ENCODE measurements around the gene NBPF1.
"Not testable (repeated sequence)": the region's sequence is repeated elsewhere in the genome, so short reads cannot be mapped to it uniquely, and the experiment has no call there.

NBPF1 gene

GRCh38 chr1:16540421-16540893 is 72.9 kb downstream of the NBPF1 start:
- DNase-seq = not testable (repeated sequence)

- DNase-seq = not testable (repeated sequence)
Observed at GRCh38 chr1:16537528-16537927, 75.8 kb downstream of the NBPF1 start.

DNA sequence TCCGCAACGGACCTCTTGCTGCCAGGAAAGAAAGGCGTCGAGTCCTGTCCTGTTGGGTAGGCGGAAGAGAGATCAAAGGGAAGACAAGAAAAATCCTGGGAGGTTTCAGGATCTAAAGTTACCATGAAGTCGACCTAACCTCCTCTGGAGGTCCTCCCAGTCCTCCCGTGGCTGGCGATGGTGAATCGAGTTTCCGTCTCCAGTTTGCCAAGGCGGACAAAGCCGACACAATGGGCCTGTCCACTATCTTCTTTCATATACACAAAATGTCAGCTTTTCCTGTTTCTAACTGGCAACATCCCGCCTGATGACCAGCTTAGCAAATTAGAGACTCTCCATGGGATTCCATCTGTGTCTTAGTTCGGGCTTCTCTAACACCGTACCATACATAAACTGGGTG is 76.6 kb downstream of the NBPF1 start:
- not testable (repeated sequence) for DNase-seq

DNA sequence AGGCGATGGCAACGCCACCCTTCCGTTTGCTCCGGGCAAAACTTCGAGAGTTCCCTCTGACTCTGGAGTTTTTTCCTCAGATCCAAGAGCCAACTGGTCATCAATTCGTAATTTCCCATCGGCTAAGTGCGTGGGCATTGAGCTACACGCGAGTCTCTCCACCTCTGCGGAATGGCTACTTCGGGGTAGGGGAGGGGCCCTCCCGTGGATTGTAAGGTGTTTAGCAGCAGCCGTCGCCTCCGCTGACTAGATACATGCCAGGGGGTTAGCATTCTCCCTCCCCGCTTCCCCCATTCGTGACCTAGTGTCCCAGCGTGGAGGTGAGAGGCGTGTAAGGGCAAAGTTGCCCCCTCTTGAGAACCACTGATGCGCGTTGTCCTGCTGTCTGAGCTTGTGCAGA is 77.5 kb downstream of the NBPF1 start:
- DNase-seq = not testable (repeated sequence)

GRCh38 chr1:16535487-16535886 is 77.9 kb downstream of the NBPF1 start:
- DNase-seq = not testable (repeated sequence)

DNA sequence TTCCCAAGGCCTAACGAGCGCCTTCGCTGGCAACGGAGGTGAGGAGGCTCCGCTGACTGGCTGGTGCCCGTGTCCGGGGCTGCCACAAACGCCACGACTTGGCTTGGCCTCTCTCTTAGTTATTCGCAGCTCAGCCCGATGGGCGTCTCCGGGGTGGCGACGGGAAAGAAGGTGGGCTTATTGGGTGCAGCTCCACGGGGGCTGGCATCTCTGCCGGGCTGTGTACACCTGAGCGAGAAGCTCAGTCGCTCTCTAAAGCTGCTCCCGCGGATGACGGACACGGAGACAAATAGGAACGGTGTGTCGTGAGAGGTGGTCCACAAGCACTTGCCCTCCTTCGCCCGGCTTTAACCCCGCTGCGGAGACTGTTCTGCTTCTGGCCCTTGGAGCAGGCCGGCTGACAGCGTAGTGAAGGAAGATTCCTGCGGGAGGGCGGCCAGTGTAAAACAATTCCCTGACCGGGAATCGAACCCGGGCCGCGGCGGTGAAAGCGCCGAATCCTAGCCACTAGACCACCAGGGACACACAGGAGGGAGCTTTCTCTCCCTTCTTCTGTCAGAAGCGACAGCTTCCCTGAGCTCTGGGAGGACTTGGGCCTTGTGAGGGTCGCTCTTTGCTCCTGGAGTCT is 78.4 kb downstream of the NBPF1 start:
- not testable (repeated sequence) for DNase-seq

DNA sequence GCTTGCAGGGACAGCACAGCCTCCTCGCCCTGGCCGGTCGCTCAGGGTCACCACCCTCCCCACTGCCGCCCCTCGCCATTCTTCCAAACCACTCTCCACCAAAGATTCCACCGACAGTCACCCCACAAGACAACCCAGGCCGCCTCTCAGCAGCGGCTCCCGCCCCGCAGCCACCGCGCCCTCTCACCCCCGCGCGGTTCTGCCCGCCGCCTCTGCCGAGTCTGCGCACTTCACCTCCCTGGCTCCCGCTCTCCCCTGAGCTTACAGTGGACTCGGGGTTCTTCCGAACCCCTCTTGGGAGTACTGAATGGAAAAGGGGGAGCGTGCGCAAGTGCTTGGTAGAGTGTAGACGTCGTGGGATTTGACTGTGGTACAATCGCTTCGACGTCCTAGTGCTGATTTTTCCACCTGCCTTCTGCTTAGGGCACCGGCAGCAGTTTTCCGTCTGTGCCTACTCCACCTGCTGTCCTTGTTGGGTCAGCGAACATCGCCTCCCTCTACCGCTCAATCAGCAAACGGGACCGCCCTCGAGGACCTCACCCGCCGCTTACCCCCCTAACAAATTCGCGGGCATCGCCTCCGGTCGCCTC is 79.0 kb downstream of the NBPF1 start:
- not testable (repeated sequence) for DNase-seq

GRCh38 chr1:16532235-16532991 is 81.0 kb downstream of the NBPF1 start:
- DNase-seq = not testable (repeated sequence)

DNA sequence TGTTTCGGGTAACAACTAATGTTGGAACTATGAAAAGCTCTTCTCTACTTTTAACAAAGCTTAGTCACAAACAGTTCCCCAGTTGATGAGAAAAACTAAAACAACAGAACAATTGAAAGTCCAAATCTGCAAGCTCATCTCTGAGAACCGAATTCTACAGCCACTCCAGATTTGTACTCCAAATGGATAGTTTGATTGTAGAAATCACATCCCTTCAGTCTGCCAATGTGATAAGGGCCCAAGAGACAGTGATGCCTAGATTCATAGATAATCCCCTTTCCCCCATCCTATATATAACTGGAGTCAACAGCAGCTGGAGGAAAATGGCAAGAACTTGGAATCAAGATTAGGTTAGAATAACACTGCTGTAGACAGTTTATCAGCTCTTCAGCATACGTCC is 85.0 kb downstream of the NBPF1 start:
- DNase-seq = not testable (repeated sequence)

DNA sequence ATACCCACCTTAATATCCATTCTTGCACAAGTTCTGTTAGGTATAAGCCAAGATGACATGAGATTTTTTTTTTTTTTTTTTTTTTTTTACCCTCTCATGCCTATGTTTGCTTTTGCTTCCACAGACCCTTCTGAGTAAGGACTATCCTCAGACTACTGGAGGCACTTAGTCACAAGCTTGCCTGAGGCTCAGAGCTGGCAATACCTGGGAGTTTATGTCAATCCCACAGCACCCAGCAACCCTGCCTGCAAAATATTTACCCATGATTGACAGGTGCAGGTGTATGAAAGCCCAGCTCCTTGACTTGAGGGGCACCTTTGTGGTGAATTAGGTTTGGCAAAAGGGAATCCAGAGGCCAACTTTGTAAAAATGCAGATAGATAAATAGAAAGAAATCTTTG is 87.6 kb downstream of the NBPF1 start:
- DNase-seq = not testable (repeated sequence)

DNA sequence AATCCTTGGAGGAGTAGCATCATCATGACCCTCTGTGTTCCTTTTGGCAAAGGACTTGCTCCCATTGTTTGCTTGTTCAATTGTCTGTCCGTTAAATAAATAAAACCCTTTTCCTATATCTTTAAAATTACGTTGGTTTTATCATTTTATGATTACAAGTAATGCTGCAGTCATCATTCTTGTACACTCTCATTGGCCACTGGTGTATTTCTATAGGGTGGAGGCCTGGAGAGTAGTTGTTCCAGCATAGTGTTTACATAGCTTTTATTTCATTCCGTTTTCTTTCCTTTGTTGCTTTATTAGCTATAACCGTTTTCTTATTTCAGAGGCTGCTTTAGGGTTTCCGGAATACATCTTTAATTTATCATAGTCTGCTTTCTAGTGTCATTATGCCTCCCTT is 91.7 kb downstream of the NBPF1 start:
- DNase-seq = not testable (repeated sequence)

DNA sequence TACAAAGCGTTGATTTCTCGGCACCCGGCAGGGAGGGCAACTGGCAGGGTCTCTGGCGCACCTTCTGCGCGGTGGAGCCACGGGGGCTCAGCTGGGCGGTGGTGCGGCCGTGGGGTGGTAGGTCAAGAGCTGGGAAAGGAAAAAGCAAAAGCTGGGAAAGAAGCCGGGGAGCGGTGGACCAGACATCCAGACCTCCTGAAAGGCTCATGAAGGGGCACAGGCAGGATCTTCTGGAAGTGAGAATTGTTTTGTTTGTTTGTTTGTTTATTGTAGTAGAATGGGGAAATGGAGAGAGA is 92.1 kb downstream of the NBPF1 start:
- DNase-seq = no peak

DNA sequence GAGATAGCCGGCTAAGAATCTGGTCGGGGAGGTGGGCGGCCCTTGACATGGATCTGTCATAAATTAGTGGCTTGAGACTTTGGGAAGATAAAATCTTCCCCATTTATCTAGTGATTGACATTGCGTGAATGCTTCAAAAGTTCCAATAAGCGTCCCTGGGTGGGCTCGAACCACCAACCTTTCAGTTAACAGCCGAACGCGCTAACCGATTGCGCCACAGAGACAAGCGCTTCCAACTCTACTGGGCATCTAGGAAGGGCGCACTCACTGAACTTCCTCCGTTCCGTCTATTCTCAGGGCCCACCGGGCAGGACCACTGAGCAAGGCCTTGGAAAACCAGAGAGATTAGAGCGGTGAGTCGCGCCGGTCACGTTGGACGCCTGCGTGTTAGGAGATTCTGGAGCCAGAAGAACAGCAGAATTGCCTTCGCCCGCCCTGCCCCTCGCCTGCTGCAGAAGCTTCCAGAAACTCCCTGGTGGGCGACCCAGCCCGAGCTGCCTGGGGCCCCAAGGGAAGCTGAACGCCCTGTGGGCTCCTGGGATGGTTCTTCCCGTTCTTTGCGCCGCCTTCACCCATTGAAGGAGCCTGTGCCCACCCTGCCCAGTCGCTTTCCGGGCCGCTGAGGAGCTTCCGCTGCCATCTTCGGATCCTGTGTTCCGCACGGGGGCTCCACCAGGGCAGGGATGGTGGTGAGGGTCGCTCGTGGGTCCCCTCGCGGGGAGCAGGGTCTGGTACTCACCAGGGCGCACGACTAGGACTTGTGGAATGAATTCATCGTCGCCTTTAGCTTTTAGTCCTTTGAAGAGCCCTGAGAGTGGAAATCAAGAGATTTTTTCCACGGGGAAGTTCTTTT is 92.7 kb downstream of the NBPF1 start:
- not testable (repeated sequence) for DNase-seq

DNA sequence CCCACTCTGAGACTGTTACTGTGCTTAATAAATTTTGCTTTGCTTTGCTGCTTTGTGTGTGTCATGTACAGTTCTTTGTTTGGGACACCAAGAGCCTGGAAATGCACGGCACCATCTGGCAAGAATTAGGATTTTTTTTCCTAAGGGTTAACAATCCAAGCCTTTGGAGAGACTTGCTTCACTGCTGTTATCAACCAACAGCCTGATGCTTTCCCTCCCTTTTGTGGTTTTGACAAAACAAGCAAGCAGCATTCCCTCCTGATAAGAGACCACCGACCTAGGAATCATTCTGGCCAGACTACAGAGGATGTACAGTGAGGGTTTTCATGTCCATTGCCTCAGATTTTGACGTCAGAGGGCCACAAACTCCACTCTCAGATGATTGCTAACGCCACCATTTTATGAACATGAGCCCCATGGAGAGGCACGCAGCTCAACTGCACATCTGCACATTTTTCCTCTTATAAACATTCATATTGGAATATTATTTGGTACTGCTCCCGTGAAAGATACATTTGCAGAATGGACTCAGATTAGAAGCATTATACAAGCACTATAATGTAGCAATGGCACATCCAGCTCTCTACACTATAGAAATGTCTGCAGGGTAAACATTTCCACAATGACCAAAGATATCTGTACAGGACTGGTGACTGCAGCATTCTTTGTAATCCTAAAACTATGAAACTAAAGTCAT is 94.0 kb downstream of the NBPF1 start:
- not testable (repeated sequence) for DNase-seq

- not testable (repeated sequence) for DNase-seq
Observed at GRCh38 chr1:16518913-16519254, 94.5 kb downstream of the NBPF1 start.

GRCh38 chr1:16516694-16517410 is 96.5 kb downstream of the NBPF1 start:
- DNase-seq = not testable (repeated sequence)

DNA sequence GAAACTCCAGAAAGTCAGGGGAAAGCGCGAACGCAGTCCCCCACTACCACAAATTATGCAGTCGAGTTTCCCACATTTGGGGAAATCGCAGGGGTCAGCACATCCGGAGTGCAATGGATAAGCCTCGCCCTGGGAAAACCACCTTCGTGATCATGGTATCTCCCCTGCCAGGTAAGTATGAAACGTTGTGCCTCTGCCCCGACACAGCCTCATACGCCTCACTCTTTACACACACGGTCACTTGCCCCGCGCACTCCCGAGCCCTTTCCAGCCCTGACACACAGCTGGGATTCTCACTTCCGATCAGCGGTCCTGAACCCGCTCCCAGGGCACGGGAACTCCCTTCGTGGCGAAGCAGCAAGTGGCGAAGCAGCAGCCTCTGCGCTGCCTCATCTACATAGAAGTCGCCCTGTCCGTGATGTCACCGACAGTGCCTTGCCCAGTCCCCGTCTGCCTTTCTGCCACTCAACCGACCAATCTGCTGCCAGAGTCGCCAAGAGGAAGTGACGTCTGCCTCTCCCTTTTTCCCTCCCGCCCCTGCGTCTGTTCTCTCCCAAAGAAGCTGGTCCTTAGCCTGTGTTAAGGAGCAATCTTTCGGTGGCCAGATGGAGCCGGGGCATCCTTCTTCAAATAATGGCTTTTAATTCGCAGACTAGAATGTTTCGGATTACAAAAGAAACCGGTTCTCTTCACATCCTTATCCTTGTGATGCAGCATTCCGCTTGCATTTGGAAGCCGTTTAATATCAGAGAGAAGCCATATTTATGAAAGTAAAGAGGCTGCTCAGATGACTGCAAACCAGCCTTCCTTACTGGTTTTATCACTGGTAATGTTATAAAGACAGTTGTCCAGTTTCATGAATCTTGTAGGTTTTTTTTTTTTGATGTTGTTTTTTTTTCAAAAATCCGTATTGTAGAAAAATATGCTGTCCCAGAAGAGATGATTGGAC is 99.0 kb downstream of the NBPF1 start, which contains the start of gene RNU1-1:
RNU1-1 (minus strand) TSS at position 179 of the 949 bp plus-strand sequence.
- not testable (repeated sequence) for DNase-seq

GRCh38 chr1:16513412-16514106 is 99.8 kb downstream of the NBPF1 start:
- peak; percentile 44 for DNase-seq

GRCh38 chr1:16512624-16513411 is 100.5 kb downstream of the NBPF1 start:
- DNase-seq = not testable (repeated sequence)

Measured in NCI-H1048 (cell line).